Upper lobe of right lung (tissue), 1 donor: ENCODE data around the gene C2CD4C. TPM values are rescaled to one million over a fixed set of nuclear protein-coding genes. Genes with fewer than 3 reads are reported as not detected.

ENCODE experiments used
- ATAC-seq: fragments of 200-7000 bp; cut with Tn5 transposase; one replicate; pipeline ENCODE4 v1.9.1; 2020; ENCODE audit warnings: mild to moderate bottlenecking, moderate library complexity
- DNase-seq: peaks from one replicate; pipeline ENCODE4 v3.0.0-alpha.2; 2020
- H3K27ac ChIP-seq: fragments of 200-600 bp; one replicate; pipeline ENCODE4 v1.8.0; 2022
- H3K27me3 ChIP-seq: fragments of 200-600 bp; one replicate; pipeline ENCODE4 v1.8.0; 2022; ENCODE audit warnings: mild to moderate bottlenecking
- H3K36me3 ChIP-seq: fragments of 200-600 bp; one replicate; pipeline ENCODE4 v1.8.0; 2022
- H3K4me1 ChIP-seq: fragments of 200-600 bp; one replicate; pipeline ENCODE4 v1.8.0; 2022
- H3K4me3 ChIP-seq: fragments of 200-600 bp; one replicate; pipeline ENCODE4 v1.8.0; 2022; ENCODE audit warnings: mild to moderate bottlenecking
- H3K9me3 ChIP-seq: fragments of 200-600 bp; one replicate; pipeline ENCODE4 v1.8.0; 2022
- CTCF ChIP-seq: fragments of 200-600 bp; IDR thresholded peaks from one replicate; pipeline ENCODE4 v1.8.0; 2022; ENCODE audit warnings: antibody characterized with exemption
- intact Hi-C: fragments of 100-400 bp; cut with DNase I; formaldehyde crosslinking; loops from one replicate; pipeline ENCODE4 v1.11.0; 2022
- total RNA-seq: library from RNA; stranded (reverse); fragmentation: NEBNext Ultra II Directional; extraction: Animal tissue kit (Norgen Biotek cat#: 25700); gene quantifications from one replicate; pipeline ENCODE4 v1.2.1, GENCODE V29; 2021
- donor health status: DM: no; HTN: yes; CAD: no; lungs with severe emphysema.

C2CD4C gene
- total RNA-seq, 1 donor from 2014 or later: 2.6 TPM

- TF ChIP-seq CTCF: no peak
- Histone ChIP-seq H3K4me3 (no peak overlapping the region), H3K36me3 (no peaks in the 10 kb centered on the region), H3K27ac (no peak overlapping the region), H3K27me3 (peaks cover 30% of the 10 kb centered on the region), H3K9me3 (no peaks in the 10 kb centered on the region), H3K4me1 (peaks cover 13% of the 10 kb centered on the region)
- peak; percentile 60 for DNase-seq
- intact Hi-C loops: no loop called here
- no peak for ATAC-seq
These were observed 3.6 kb downstream of the C2CD4C start for GRCh38 chr19:405121-405965.

- no peak for TF ChIP-seq CTCF
- peak; percentile 51 for DNase-seq
- no peaks in the 10 kb centered on the region for H3K36me3 ChIP-seq
These were observed 5.5 kb downstream of the C2CD4C start for GRCh38 chr19:403221-404027.

GRCh38 chr19:402786-403185 lies 6.2 kb downstream of the C2CD4C start:
- peaks cover 16% of the 10 kb centered on the region for H3K27me3 ChIP-seq
- no peaks in the 10 kb centered on the region for H3K36me3 ChIP-seq
- no peak for DNase-seq
- ATAC-seq: no peak
- no peak for TF ChIP-seq CTCF
- H3K27ac ChIP-seq: no peak overlapping the region
- H3K4me3 ChIP-seq: no peak overlapping the region
- no peaks in the 10 kb centered on the region for H3K4me1 ChIP-seq
- H3K9me3 ChIP-seq: no peaks in the 10 kb centered on the region
- intact Hi-C loops: no loop called here

More at GRCh38 chr19:403221-404027, 5.5 kb downstream of the C2CD4C start:
- H3K27ac ChIP-seq: no peak overlapping the region
- no peak overlapping the region for H3K4me3 ChIP-seq
- intact Hi-C loops: no loop called here
- H3K9me3 ChIP-seq: no peaks in the 10 kb centered on the region
- peaks cover 2% of the 10 kb centered on the region for H3K4me1 ChIP-seq
- ATAC-seq: no peak
- peaks cover 22% of the 10 kb centered on the region for H3K27me3 ChIP-seq

- peaks cover 13% of the 10 kb centered on the region for H3K27me3 ChIP-seq
- no peaks in the 10 kb centered on the region for H3K36me3 ChIP-seq
- intact Hi-C loops: no loop called here
- H3K27ac ChIP-seq: no peak overlapping the region
- H3K9me3 ChIP-seq: no peaks in the 10 kb centered on the region
- no peak overlapping the region for H3K4me3 ChIP-seq
- no peak for TF ChIP-seq CTCF
- H3K4me1 ChIP-seq: no peaks in the 10 kb centered on the region
- DNase-seq (peak; percentile 54), ATAC-seq (no peak)
These were observed 7.0 kb downstream of the C2CD4C start for GRCh38 chr19:401866-402511.

- no peak overlapping the region for H3K27ac ChIP-seq
- no peak for ATAC-seq
- intact Hi-C loops: no loop called here
- no peak overlapping the region for H3K4me3 ChIP-seq
- no peaks in the 10 kb centered on the region for H3K36me3 ChIP-seq
- TF ChIP-seq CTCF: no peak
- H3K27me3 ChIP-seq: peaks cover 12% of the 10 kb centered on the region
- no peaks in the 10 kb centered on the region for H3K9me3 ChIP-seq
- no peaks in the 10 kb centered on the region for H3K4me1 ChIP-seq
- peak; percentile 58 for DNase-seq
These were observed 7.7 kb downstream of the C2CD4C start for GRCh38 chr19:400976-401865.
